Activated CD4-positive, alpha-beta T cell treated with anti-CD3 and anti-CD28 coated beads for 24 hours (primary cell): Measurements from ENCODE around the gene SLC36A1.

Experiments used
- DNase-seq, 2 donors: peaks; one replicate each; pipeline ENCODE4 v3.0.0-alpha.2; 2020; ENCODE audit warnings: low read depth in 2 of 2

SLC36A1 gene

GRCh38 chr5:151451626-151452520, 4.5 kb downstream of the SLC36A1 start:
- DNase-seq: no peak

GRCh38 chr5:151454166-151454565, 6.8 kb downstream of the SLC36A1 start:
- DNase-seq: no peak

- no peak for DNase-seq
Measured at GRCh38 chr5:151454889-151455288, 7.5 kb downstream of the SLC36A1 start.

- DNase-seq: no peak
Measured at GRCh38 chr5:151456321-151456940, 9.0 kb downstream of the SLC36A1 start.

- DNase-seq: no peak
Measured at GRCh38 chr5:151458314-151458713, 10.9 kb downstream of the SLC36A1 start.

- DNase-seq: no peak
Measured at GRCh38 chr5:151459680-151460324, 12.4 kb downstream of the SLC36A1 start.

- no peak for DNase-seq
Measured at GRCh38 chr5:151461312-151461711, 13.9 kb downstream of the SLC36A1 start.

GRCh38 chr5:151463137-151464029, 16.0 kb downstream of the SLC36A1 start:
- DNase-seq: no peak

- DNase-seq: no peak
Measured at GRCh38 chr5:151464101-151464500, 16.7 kb downstream of the SLC36A1 start.

GRCh38 chr5:151465476-151465875, 18.1 kb downstream of the SLC36A1 start:
- no peak for DNase-seq

GRCh38 chr5:151467576-151467975, 20.2 kb downstream of the SLC36A1 start:
- no peak for DNase-seq

- DNase-seq: no peak
Measured at GRCh38 chr5:151469386-151469785, 22.0 kb downstream of the SLC36A1 start.

- DNase-seq: no peak
Measured at GRCh38 chr5:151469992-151470391, 22.6 kb downstream of the SLC36A1 start.

- DNase-seq: no peak
Measured at GRCh38 chr5:151470439-151470838, 23.0 kb downstream of the SLC36A1 start.

GRCh38 chr5:151471276-151471675, 23.9 kb downstream of the SLC36A1 start:
- no peak for DNase-seq

- no peak for DNase-seq
Measured at GRCh38 chr5:151474799-151475198, 27.4 kb downstream of the SLC36A1 start.

- DNase-seq: no peak
Measured at GRCh38 chr5:151475388-151475787, 28.0 kb downstream of the SLC36A1 start.

- no peak for DNase-seq
Measured at GRCh38 chr5:151476016-151476415, 28.6 kb downstream of the SLC36A1 start.

GRCh38 chr5:151477101-151477500, 29.7 kb downstream of the SLC36A1 start:
- DNase-seq: no peak

GRCh38 chr5:151480384-151481293, 33.2 kb downstream of the SLC36A1 start:
- DNase-seq: no peak

- no peak for DNase-seq
Measured at GRCh38 chr5:151483176-151483575, 35.8 kb downstream of the SLC36A1 start.
